Stimulated activated naive CD8-positive, alpha-beta T cell treated with anti-CD3 and anti-CD28 coated beads, Interleukin-15, amount 100 ng/mL, for 72 hours (primary cell): Measurements from ENCODE around the gene GPN2.
A peak's percentile ranks its signal among the peaks of the same experiment; 100 is the strongest.
"Not testable (repeated sequence)": the region's sequence is repeated elsewhere in the genome, so short reads cannot be mapped to it uniquely, and the experiment has no call there.

Source experiments
- ATAC-seq: fragments of 150-1000 bp; cut with Tn5 transposase; 2 replicates; pipeline ENCODE4 v1.10.0; 2021; ENCODE audit warnings: mild to moderate bottlenecking, moderate library complexity
- DNase-seq, 2 donors: peaks; one replicate each; pipeline ENCODE4 v3.0.0; 2021 to 2022
- H3K27ac Mint-ChIP-seq, 2 donors: one replicate each; pipeline ENCODE4 v1.8.0; 2022; ENCODE audit warnings: mild to moderate bottlenecking in 2 of 2, mixed read lengths in 2 of 2, moderate library complexity in 2 of 2
- H3K27me3 Mint-ChIP-seq: one replicate; pipeline ENCODE4 v1.8.0; 2022; ENCODE audit warnings: mixed read lengths
- H3K4me1 Mint-ChIP-seq: one replicate; pipeline ENCODE4 v1.8.0; 2022; ENCODE audit warnings: mild to moderate bottlenecking, mixed read lengths
- H3K4me3 Mint-ChIP-seq, 2 donors: one replicate each; pipeline ENCODE4 v1.8.0; 2022; ENCODE audit warnings: mild to moderate bottlenecking in 2 of 2, mixed read lengths in 2 of 2, moderate library complexity in 1 of 2
- H3K9me3 Mint-ChIP-seq, 2 donors: one replicate each; pipeline ENCODE4 v1.8.0; 2022; ENCODE audit warnings: mixed read lengths in 2 of 2

Gene GPN2

GRCh38 chr1:26854906-26855305, 35.2 kb downstream of the GPN2 start:
- no peak overlapping the region for H3K4me3 Mint-ChIP-seq
- ATAC-seq (no peak), DNase-seq (no peak)
- no peaks in the 10 kb centered on the region for H3K27me3 Mint-ChIP-seq
- H3K4me1 Mint-ChIP-seq = no peaks in the 10 kb centered on the region
- no peaks in the 10 kb centered on the region for H3K9me3 Mint-ChIP-seq
- H3K27ac Mint-ChIP-seq = peak overlapping the region; percentile 14 to 79

GRCh38 chr1:26853600-26853999, 36.5 kb downstream of the GPN2 start:
- no peaks in the 10 kb centered on the region for H3K9me3 Mint-ChIP-seq
- H3K4me1 Mint-ChIP-seq = no peaks in the 10 kb centered on the region
- H3K27me3 Mint-ChIP-seq = no peaks in the 10 kb centered on the region
- DNase-seq (no peak), ATAC-seq (no peak)
- peak overlapping the region in 1 of 2 donors; percentile 77 for H3K27ac Mint-ChIP-seq
- H3K4me3 Mint-ChIP-seq = no peak overlapping the region

GRCh38 chr1:26853156-26853555, 36.9 kb downstream of the GPN2 start:
- Mint-ChIP-seq H3K9me3 (no peaks in the 10 kb centered on the region), H3K27me3 (no peaks in the 10 kb centered on the region), H3K4me1 (no peaks in the 10 kb centered on the region), H3K27ac (no peak overlapping the region), H3K4me3 (no peak overlapping the region)
- peak; percentile 59 to 63 for DNase-seq
- ATAC-seq = peak; percentile 78

DNA sequence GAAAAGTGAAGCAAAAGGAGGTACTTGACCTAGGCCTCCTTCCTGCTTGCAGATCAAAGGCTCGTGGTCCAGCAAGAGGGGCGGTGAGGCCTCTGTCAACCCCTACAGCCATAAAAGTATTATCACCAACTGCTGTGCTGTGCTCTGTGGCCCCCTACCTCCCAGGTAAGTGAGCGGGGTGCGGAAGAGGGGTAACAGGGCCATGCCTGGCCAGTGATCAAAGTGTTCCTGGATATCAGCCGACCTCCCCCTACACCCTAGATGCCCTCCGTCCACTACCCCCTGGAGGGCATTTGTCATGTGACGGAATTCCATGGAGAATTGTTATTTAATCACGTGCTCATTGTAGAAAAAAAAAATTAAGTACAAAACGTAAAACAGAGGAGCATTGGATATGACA, 37.4 kb downstream of the GPN2 start:
- Mint-ChIP-seq H3K27me3 (no peaks in the 10 kb centered on the region), H3K27ac (peak overlapping the region in 1 of 2 donors; percentile 45), H3K4me1 (no peaks in the 10 kb centered on the region), H3K9me3 (no peaks in the 10 kb centered on the region), H3K4me3 (no peak overlapping the region)
- DNase-seq = no peak
- ATAC-seq = no peak

DNA sequence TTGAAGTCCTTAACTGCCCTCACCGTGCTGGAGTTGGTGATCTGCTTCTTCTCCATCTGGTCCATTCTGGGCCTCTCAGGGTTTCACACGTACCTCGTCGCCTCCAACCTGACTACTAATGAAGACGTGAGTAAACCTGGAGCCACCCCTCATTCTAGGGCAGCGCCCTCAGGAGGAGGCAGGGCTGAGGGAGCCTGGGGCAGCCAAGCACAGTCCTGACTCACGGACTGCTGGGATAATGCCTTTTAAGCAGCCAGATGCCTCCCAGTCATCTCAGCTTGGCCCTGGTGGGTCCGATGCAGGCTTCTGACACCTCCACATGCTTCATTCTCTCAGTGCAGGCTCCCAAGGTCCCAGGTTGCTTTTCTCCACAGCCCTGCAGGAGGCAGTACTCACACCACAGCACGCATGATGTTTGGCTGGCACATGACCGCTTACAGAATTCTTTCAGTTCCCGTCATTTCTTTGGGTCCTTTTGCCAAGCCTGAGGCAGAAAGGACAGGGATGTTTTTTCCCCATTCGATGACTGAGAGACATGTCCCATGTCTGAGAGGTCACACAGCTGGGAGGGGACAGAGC, 38.9 kb downstream of the GPN2 start:
- H3K4me1 Mint-ChIP-seq = no peaks in the 10 kb centered on the region
- ATAC-seq (no peak), DNase-seq (no peak)
- H3K9me3 Mint-ChIP-seq = no peaks in the 10 kb centered on the region
- no peaks in the 10 kb centered on the region for H3K27me3 Mint-ChIP-seq
- no peak overlapping the region for H3K4me3 Mint-ChIP-seq
- peak overlapping the region in 1 of 2 donors; percentile 74 for H3K27ac Mint-ChIP-seq

DNA sequence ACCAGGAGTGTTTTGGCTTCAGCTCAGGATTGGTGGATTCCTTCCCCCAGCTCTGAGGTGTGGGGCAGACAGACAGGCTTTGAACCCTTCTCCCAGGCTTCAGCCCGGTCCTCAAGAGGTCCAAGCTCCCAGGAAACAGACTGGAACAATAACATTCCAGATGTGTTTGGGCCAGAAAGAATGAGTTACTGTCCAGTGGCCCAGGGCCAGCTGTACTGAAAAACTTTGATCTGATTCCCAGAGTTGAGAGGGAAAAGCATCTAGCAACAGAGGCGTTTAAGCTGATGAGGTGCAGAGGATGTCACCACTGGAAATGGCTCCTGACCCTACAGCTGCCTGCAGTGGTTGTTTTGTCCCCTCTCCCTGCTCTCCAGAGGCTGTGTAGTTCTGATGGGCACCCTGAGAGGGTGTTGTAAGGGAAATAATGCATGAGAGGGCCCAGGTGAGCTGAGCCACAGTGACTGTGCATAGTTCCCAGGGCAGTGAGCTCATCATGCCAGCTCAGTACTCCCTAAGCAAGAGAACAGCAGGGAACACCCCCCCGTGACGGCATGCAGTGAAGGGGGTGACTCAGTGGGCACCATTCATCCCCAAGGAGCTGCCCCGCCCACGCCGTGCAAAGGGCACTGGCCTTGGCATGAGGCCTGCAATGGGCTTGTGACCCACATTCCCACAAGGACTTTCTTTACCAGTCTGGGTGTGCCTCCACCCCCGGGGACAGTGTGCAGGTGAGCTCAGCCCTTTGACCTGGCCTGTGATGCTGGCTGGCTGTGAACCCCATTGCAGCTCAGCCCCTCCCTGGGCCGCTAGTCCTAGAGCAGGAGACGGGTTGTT, 40.9 kb downstream of the GPN2 start:
- Mint-ChIP-seq H3K4me1 (no peaks in the 10 kb centered on the region), H3K4me3 (no peak overlapping the region), H3K27ac (peak overlapping the region in 1 of 2 donors; percentile 81), H3K9me3 (no peaks in the 10 kb centered on the region), H3K27me3 (no peaks in the 10 kb centered on the region)
- ATAC-seq (no peak), DNase-seq (no peak)

- ATAC-seq (no peak), DNase-seq (no peak)
- no peaks in the 10 kb centered on the region for H3K9me3 Mint-ChIP-seq
- no peaks in the 10 kb centered on the region for H3K27me3 Mint-ChIP-seq
- no peaks in the 10 kb centered on the region for H3K4me1 Mint-ChIP-seq
- H3K4me3 Mint-ChIP-seq = no peak overlapping the region
- H3K27ac Mint-ChIP-seq = peak overlapping the region; percentile 31 to 82
Measured at GRCh38 chr1:26848499-26848898, 41.6 kb downstream of the GPN2 start.

DNA sequence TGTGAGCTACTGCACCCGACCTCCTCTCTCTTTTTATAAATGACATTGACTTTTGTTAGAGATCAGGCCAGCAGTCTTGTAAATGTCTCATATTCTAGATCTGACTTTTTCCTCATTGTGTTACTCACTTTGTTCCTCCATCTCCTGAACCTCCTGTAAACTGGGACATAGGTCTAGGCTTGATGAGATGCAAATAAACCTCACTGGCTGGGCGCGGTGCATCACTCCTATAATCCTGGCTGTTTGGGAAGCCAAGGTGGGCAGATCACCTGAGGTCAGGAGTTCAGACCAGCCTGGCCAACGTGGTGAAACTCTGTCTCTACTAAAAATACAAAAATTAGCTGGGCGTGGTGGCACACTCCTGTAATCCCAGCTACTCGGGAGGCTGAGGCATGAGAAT, 42.3 kb downstream of the GPN2 start:
- H3K27ac Mint-ChIP-seq = peak overlapping the region in 1 of 2 donors; percentile 55
- not testable (repeated sequence) for H3K9me3 Mint-ChIP-seq, DNase-seq, H3K27me3 Mint-ChIP-seq, H3K4me3 Mint-ChIP-seq, ATAC-seq, H3K4me1 Mint-ChIP-seq

- DNase-seq (no peak), ATAC-seq (no peak)
- Mint-ChIP-seq H3K4me3 (no peak overlapping the region), H3K27me3 (no peaks in the 10 kb centered on the region), H3K4me1 (no peaks in the 10 kb centered on the region), H3K27ac (peak overlapping the region in 1 of 2 donors; percentile 76), H3K9me3 (no peaks in the 10 kb centered on the region)
Measured at GRCh38 chr1:26844424-26845196, 45.5 kb downstream of the GPN2 start.

DNA sequence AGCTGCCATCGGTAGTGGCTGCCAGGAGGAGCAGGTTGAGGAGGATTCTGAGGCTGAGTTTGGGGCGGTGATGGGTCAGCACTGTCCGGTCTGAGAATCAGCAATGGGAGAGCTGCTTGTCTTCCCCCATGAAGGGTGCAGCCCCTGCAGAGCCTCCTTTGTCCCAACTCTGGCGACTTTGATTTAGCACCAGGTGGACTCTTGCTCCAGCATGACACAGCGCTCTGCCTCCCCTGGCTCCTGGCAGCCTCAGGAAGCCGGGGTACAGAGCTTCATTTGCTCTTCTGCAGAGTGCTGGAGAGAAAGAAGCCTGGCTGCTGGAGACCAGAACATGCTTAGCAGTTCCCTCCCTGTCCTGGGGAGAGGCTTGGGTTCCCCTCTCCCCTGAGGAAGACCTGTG, 50.3 kb downstream of the GPN2 start:
- H3K27me3 Mint-ChIP-seq = no peaks in the 10 kb centered on the region
- H3K4me1 Mint-ChIP-seq = peaks cover 22% of the 10 kb centered on the region
- no peak overlapping the region for H3K4me3 Mint-ChIP-seq
- H3K27ac Mint-ChIP-seq = no peak overlapping the region
- DNase-seq = no peak
- no peaks in the 10 kb centered on the region for H3K9me3 Mint-ChIP-seq
- ATAC-seq = no peak

DNA sequence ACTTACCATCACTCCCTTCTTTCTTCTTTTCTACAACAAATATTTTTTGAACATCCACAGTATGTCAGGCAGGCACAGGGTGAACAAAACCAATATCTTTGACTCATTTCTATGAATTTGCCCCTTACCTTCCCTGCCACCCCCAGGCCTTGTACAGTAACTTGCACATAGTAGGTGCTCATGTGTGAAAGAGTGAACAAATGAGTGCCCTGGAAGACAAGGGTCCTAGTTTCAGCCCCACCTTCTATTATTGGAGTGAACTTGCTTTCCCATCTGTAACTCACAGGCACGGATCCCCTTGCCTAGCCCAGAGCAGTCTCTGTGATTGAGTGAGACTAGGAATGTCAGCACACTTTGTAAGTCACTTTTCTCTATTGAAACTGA, 50.8 kb downstream of the GPN2 start:
- H3K4me3 Mint-ChIP-seq = no peak overlapping the region

GRCh38 chr1:26838474-26839338, 51.4 kb downstream of the GPN2 start:
- H3K4me1 Mint-ChIP-seq = peaks cover 32% of the 10 kb centered on the region
- H3K27ac Mint-ChIP-seq = peak overlapping the region; percentile 37 to 95
- H3K4me3 Mint-ChIP-seq = no peak overlapping the region
- DNase-seq = peak in 1 of 2 donors; percentile 29
- H3K9me3 Mint-ChIP-seq = no peaks in the 10 kb centered on the region
- H3K27me3 Mint-ChIP-seq = no peaks in the 10 kb centered on the region
- ATAC-seq = peak; percentile 85

More for the DNA sequence above, 50.8 kb downstream of the GPN2 start:
- Mint-ChIP-seq H3K27me3 (no peaks in the 10 kb centered on the region), H3K27ac (peak overlapping the region in 1 of 2 donors; percentile 95), H3K9me3 (no peaks in the 10 kb centered on the region), H3K4me1 (peaks cover 26% of the 10 kb centered on the region)
- ATAC-seq (no peak), DNase-seq (no peak)

DNA sequence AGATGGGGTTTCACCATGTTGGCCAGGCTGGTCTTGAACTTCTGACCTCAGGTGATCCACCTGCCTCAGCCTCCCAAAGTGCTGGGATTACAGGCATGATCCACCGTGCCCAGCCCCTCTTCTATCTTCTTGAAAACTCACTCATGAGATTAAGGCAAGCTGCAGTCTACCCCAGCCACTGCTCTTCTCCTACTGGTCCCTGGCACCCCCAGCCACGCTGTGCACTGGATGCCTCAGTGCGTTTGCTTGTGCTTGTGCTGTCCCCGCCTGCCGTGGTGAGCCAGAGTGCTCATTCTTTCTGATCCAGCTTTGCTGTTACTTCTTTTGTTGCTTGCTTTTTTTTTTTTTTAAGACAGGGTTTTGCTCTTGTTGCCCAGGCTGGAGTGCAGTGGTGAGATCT, 52.4 kb downstream of the GPN2 start:
- H3K27ac Mint-ChIP-seq = peak overlapping the region in 1 of 2 donors; percentile 28
- not testable (repeated sequence) for ATAC-seq, H3K4me3 Mint-ChIP-seq

DNA sequence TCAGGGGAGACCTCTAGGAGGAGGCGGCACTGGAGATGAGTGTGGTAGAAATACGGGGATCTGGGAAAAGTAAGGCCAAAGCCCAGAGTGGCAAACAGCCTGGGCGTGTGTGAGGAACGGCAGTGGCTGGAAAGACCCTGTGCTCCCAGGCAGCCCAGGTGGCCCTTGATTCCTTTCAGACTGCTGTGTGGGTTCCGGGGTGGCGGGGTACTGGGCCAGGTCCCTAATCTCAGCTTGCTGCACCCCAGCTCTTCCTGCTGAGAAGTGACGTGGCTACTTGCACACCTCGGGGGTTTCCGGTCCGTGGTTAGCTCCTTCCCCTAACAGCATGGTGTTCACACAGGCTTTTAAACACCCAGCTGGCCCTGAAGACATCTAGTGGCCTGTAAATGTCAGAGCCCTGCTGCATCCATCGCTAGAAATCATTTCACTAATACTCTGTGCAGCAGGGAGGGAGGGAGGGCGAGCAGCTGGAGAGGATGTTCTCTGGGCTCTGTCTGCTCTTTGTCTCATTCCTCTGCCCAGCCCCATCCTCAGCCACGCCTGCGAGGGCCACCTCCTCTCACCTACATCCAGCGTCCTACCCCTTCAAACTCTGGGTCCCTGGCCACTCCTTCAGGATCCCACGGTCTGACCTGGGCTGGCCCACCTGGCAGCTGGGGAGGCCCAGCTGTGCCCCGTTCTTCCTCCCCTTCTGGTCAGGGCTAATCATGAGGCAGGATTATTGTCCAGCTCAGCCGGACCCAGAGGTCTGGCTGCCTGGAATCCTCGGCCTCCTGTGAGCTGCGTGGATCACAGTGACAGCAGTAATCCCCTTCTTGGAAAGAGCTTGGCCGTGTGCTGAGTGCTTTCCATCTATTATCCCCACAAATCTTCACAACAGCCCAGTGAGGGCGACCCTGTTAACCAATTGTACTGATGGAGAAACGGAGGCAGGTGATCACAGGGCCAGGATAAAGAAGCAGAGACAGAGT, 56.4 kb downstream of the GPN2 start:
- H3K27me3 Mint-ChIP-seq = no peaks in the 10 kb centered on the region
- H3K4me3 Mint-ChIP-seq = peak overlapping the region; percentile 75 to 78
- H3K9me3 Mint-ChIP-seq = no peaks in the 10 kb centered on the region
- ATAC-seq (peak; percentile 98), DNase-seq (peak; percentile 65 to 85)
- H3K27ac Mint-ChIP-seq = peak overlapping the region; percentile 96 to 99
- peaks cover 73% of the 10 kb centered on the region for H3K4me1 Mint-ChIP-seq

More for the DNA sequence above, 52.4 kb downstream of the GPN2 start:
- DNase-seq, H3K9me3 Mint-ChIP-seq, H3K27me3 Mint-ChIP-seq: not testable (repeated sequence)
- H3K4me1 Mint-ChIP-seq = peaks cover 43% of the 10 kb centered on the region
